ENCODE data around the gene VIPAS39.

The VIPAS39 gene

GRCh38 chr14:77502109-77502782, 44.8 kb upstream of the VIPAS39 start:
- H3K9me2 ChIP-seq (replicated peaks; ENCODE audit: low read depth, low read length) = no peaks in the 10 kb centered on the region
- H3K4me2 ChIP-seq (ENCODE audit: low read depth, low read length, poor library complexity, severe bottlenecking) = no peak overlapping the region
- no peaks in the 10 kb centered on the region for H3K9me3 ChIP-seq (ENCODE audit: insufficient read depth, low read depth, low read length)
- no peak overlapping the region for H3K4me3 ChIP-seq (ENCODE audit: low read length, poor library complexity, severe bottlenecking)
- H3K36me3 ChIP-seq (ENCODE audit: insufficient read depth, low read length) = no peaks in the 10 kb centered on the region
- H3K4me1 ChIP-seq (ENCODE audit: insufficient read depth, low read length, poor library complexity, severe bottlenecking) = no peaks in the 10 kb centered on the region
- no peak for TF ChIP-seq EZH2phosphoT487 (IDR thresholded peaks at IDR 0.05; ENCODE audit: borderline replicate concordance)
- no peak for TF ChIP-seq CTCF (conservative IDR thresholded peaks at IDR 0.05; ENCODE audit: low read length)
- no peaks in the 10 kb centered on the region for H3K79me2 ChIP-seq (ENCODE audit: insufficient read depth, low read length)
- H3K9ac ChIP-seq (ENCODE audit: low read depth, low read length, poor library complexity, severe bottlenecking) = no peak overlapping the region
- H2AFZ ChIP-seq (ENCODE audit: low read length) = no peak overlapping the region
- H3F3A ChIP-seq (ENCODE audit: low read depth) = no peaks in the 10 kb centered on the region
- no peaks in the 10 kb centered on the region for H3K27me3 ChIP-seq (ENCODE audit: insufficient read depth, low read length, poor library complexity, severe bottlenecking)
- no peaks in the 10 kb centered on the region for H4K20me1 ChIP-seq (ENCODE audit: insufficient read depth, low read length, poor library complexity, severe bottlenecking)

- Histone ChIP-seq H3K9me2 (replicated peaks; ENCODE audit: low read depth, low read length) (no peaks in the 10 kb centered on the region), H3K9me3 (ENCODE audit: insufficient read depth, low read depth, low read length) (no peaks in the 10 kb centered on the region), H3K9ac (ENCODE audit: low read depth, low read length, poor library complexity, severe bottlenecking) (no peak overlapping the region), H3K4me1 (ENCODE audit: insufficient read depth, low read length, poor library complexity, severe bottlenecking) (no peaks in the 10 kb centered on the region), H3K4me2 (ENCODE audit: low read depth, low read length, poor library complexity, severe bottlenecking) (no peak overlapping the region), H4K20me1 (ENCODE audit: insufficient read depth, low read length, poor library complexity, severe bottlenecking) (no peaks in the 10 kb centered on the region), H2AFZ (ENCODE audit: low read length) (no peak overlapping the region), H3K4me3 (ENCODE audit: low read length, poor library complexity, severe bottlenecking) (no peak overlapping the region), H3K27me3 (ENCODE audit: insufficient read depth, low read length, poor library complexity, severe bottlenecking) (no peaks in the 10 kb centered on the region), H3F3A (ENCODE audit: low read depth) (no peaks in the 10 kb centered on the region), H3K79me2 (ENCODE audit: insufficient read depth, low read length) (no peaks in the 10 kb centered on the region), H3K36me3 (ENCODE audit: insufficient read depth, low read length) (no peaks in the 10 kb centered on the region)
- TF ChIP-seq CTCF (conservative IDR thresholded peaks at IDR 0.05; ENCODE audit: low read length) = no peak
- no peak for TF ChIP-seq EZH2phosphoT487 (IDR thresholded peaks at IDR 0.05; ENCODE audit: borderline replicate concordance)
Observed at GRCh38 chr14:77498984-77499527, 41.7 kb upstream of the VIPAS39 start.

GRCh38 chr14:77498120-77498979, 40.9 kb upstream of the VIPAS39 start, which contains the start of gene ISM2:
TSS of gene ISM2 (minus strand) at chr14:77498816. CDS start at chr14:77498793, 23 bp downstream.
- Histone ChIP-seq H3K4me2 (ENCODE audit: low read depth, low read length, poor library complexity, severe bottlenecking) (no peak within 1 kb of the TSS), H3K9me3 (ENCODE audit: insufficient read depth, low read depth, low read length) (no peaks in the 10 kb centered on the region), H3K79me2 (ENCODE audit: insufficient read depth, low read length) (no peaks in the 10 kb centered on the region), H3K4me1 (ENCODE audit: insufficient read depth, low read length, poor library complexity, severe bottlenecking) (no peaks in the 10 kb centered on the region), H2AFZ (ENCODE audit: low read length) (no peak within 1 kb of the TSS), H3K9me2 (replicated peaks; ENCODE audit: low read depth, low read length) (no peaks in the 10 kb centered on the region), H3K36me3 (ENCODE audit: insufficient read depth, low read length) (no peaks in the 10 kb centered on the region), H3K4me3 (ENCODE audit: low read length, poor library complexity, severe bottlenecking) (no peak within 1 kb of the TSS), H4K20me1 (ENCODE audit: insufficient read depth, low read length, poor library complexity, severe bottlenecking) (no peaks in the 10 kb centered on the region), H3F3A (ENCODE audit: low read depth) (no peaks in the 10 kb centered on the region), H3K9ac (ENCODE audit: low read depth, low read length, poor library complexity, severe bottlenecking) (no peak within 1 kb of the TSS), H3K27me3 (ENCODE audit: insufficient read depth, low read length, poor library complexity, severe bottlenecking) (no peaks in the 10 kb centered on the region)
- no peak for TF ChIP-seq CTCF (conservative IDR thresholded peaks at IDR 0.05; ENCODE audit: low read length)
- TF ChIP-seq EZH2phosphoT487 (IDR thresholded peaks at IDR 0.05; ENCODE audit: borderline replicate concordance) = no peak

All from Loucy (cell line).